NCI-H2029 (cell line): Measurements from ENCODE around the gene RIPOR3.

Experiments used
- DNase-seq: peaks from one replicate; lab custom pipeline; 2025; lab: John Stamatoyannopoulos, UW

RIPOR3 gene

GRCh38 chr20:50589548-50590347, 101.6 kb downstream of the RIPOR3 start:
- no peak for DNase-seq

- peak; percentile 75 for DNase-seq
These were observed 103.2 kb downstream of the RIPOR3 start for GRCh38 chr20:50588034-50588736.

GRCh38 chr20:50587291-50587961, 103.9 kb downstream of the RIPOR3 start:
- peak; percentile 61 for DNase-seq

GRCh38 chr20:50586531-50587232, 104.7 kb downstream of the RIPOR3 start:
- peak; percentile 75 for DNase-seq

GRCh38 chr20:50585678-50586077, 105.7 kb downstream of the RIPOR3 start:
- peak; percentile 71 for DNase-seq

- no peak for DNase-seq
These were observed 106.1 kb downstream of the RIPOR3 start for GRCh38 chr20:50585214-50585613.

- no peak for DNase-seq
These were observed 106.7 kb downstream of the RIPOR3 start for GRCh38 chr20:50584687-50585086.

GRCh38 chr20:50583442-50584150, 107.7 kb downstream of the RIPOR3 start:
- no peak for DNase-seq

GRCh38 chr20:50582591-50583234, 108.6 kb downstream of the RIPOR3 start:
- DNase-seq = no peak

GRCh38 chr20:50582092-50582491, 109.2 kb downstream of the RIPOR3 start:
- no peak for DNase-seq

- DNase-seq = no peak
These were observed 110.3 kb downstream of the RIPOR3 start for GRCh38 chr20:50580842-50581544.

GRCh38 chr20:50580016-50580747, 111.2 kb downstream of the RIPOR3 start:
- DNase-seq = no peak

- no peak for DNase-seq
These were observed 111.8 kb downstream of the RIPOR3 start for GRCh38 chr20:50579511-50579910.

GRCh38 chr20:50578778-50579165, 112.6 kb downstream of the RIPOR3 start:
- DNase-seq = no peak

GRCh38 chr20:50578061-50578777, 113.1 kb downstream of the RIPOR3 start:
- DNase-seq = no peak

- peak; percentile 86 for DNase-seq
These were observed 113.9 kb downstream of the RIPOR3 start for GRCh38 chr20:50577175-50578018.

- peak; percentile 31 for DNase-seq
These were observed 115.2 kb downstream of the RIPOR3 start for GRCh38 chr20:50575865-50576720.
